HCT116 (cell line): ENCODE measurements around the gene THNSL1. TPM values are rescaled to one million over a fixed set of nuclear protein-coding genes. Genes with fewer than 3 reads are reported as not detected.

Experiments used
- ATAC-seq: fragments of 200-7000 bp; cut with Tn5 transposase; 2 replicates; pipeline ENCODE4 v1.9.1; 2020; ENCODE audit warnings: mild to moderate bottlenecking, moderate library complexity
- BruUV-seq: library from RNA; stranded (reverse); fragments of 400-500 nt; replicated peaks from 2 replicates; lab custom pipeline; 2021; lab: Mats Ljungman, UMichigan
- CTCF ChIA-PET: fragments of 300-600 bp; sonication (Branson Sonifier 250); formaldehyde crosslinking; loops from one replicate; lab custom pipeline; 2021; ENCODE audit warnings: antibody characterized with exemption; lab: Charles Lee
- POLR2A ChIA-PET: fragments of 300-600, 350-600 bp; sonication (Branson Sonifier 250); formaldehyde crosslinking; loops from one replicate; lab custom pipeline; 2021; ENCODE audit warnings: antibody characterized with exemption; lab: Charles Lee
- RAD21 ChIA-PET, 2 experiments: fragments of 300-600 bp; sonication (Branson Sonifier 250); formaldehyde crosslinking; loops; one replicate each; lab custom pipeline; 2023; ENCODE audit warnings: low total read pairs in 2 of 2; ENCODE audit not compliant: uncharacterized antibody in 2 of 2, unreplicated experiment in 2 of 2, low non-redundant PET in 1 of 2; lab: Charles Lee
- DNase-seq: peaks from one replicate; pipeline ENCODE4 v3.0.0-alpha.2; 2010; ENCODE audit warnings: low read depth, low spot score
- H2AFZ ChIP-seq: fragments of 200-600 bp; shearing (Covaris generic), sonication (generic); 2 replicates; pipeline ENCODE4 v1.6.1; 2017; ENCODE audit warnings: low read depth, mixed run types, mixed read lengths, antibody characterized with exemption, low read length; ENCODE audit not compliant: poor library complexity, severe bottlenecking
- H3K27ac ChIP-seq: 2 replicates; pipeline ENCODE4 v1.5.1; 2012; ENCODE audit warnings: low read depth, low read length
- H3K27me3 ChIP-seq: fragments of 200-600 bp; sonication (generic); 2 replicates; pipeline ENCODE4 v1.6.1; 2016; ENCODE audit warnings: mixed run types, low read length, mixed read lengths; ENCODE audit not compliant: insufficient read depth
- H3K36me3 ChIP-seq, 2 experiments: fragments of 200-500 bp in 1 of 2; fragments of 200-600 bp in 1 of 2; sonication (Bioruptor generic) in 1 of 2; sonication (generic) in 1 of 2; 2 replicates each; pipeline versions ENCODE4 v1.5.1 to v1.6.1; 2014 to 2016; ENCODE audit warnings: low read length in 2 of 2, inconsistent platforms in 1 of 2, mixed read lengths in 1 of 2, mixed run types in 1 of 2; ENCODE audit not compliant: insufficient read depth in 2 of 2, control insufficient read depth in 1 of 2
- H3K4me1 ChIP-seq, 2 experiments: fragments of 200-600 bp in 1 of 2; sonication (generic) in 1 of 2; 2 replicates each; pipeline versions ENCODE4 v1.5.1 to v1.6.1; 2012 to 2017; ENCODE audit warnings: low read length in 2 of 2, inconsistent platforms in 1 of 2, mild to moderate bottlenecking in 1 of 2, mixed read lengths in 1 of 2, mixed run types in 1 of 2, moderate library complexity in 1 of 2; ENCODE audit not compliant: insufficient read depth in 2 of 2, control insufficient read depth in 1 of 2
- H3K4me2 ChIP-seq: fragments of 200-600 bp; sonication (generic); 2 replicates; pipeline ENCODE4 v1.6.1; 2017; ENCODE audit warnings: mixed run types, low read length, mixed read lengths
- H3K4me3 ChIP-seq, 2 experiments: fragments of 200-600 bp in 1 of 2; sonication (generic) in 1 of 2; replicated peaks in 1 of 2; 2 replicates each; pipeline ENCODE4 v1.5.1; 2011 to 2016; ENCODE audit warnings: low read length in 2 of 2, control low read depth in 1 of 2, low read depth in 1 of 2, mild to moderate bottlenecking in 1 of 2, mixed read lengths in 1 of 2, mixed run types in 1 of 2
- H3K79me2 ChIP-seq: fragments of 200-600 bp; sonication (generic); 2 replicates; pipeline ENCODE4 v1.6.1; 2017; ENCODE audit warnings: mild to moderate bottlenecking, mixed run types, low read length, moderate library complexity, mixed read lengths; ENCODE audit not compliant: insufficient read depth
- H3K9ac ChIP-seq: fragments of 200-600 bp; sonication (generic); 2 replicates; pipeline ENCODE4 v1.6.1; 2016; ENCODE audit warnings: low read length, mixed read lengths
- H3K9me2 ChIP-seq: fragments of 200-600 bp; sonication (generic), shearing (Covaris generic); 2 replicates; pipeline ENCODE4 v1.6.1; 2017; ENCODE audit warnings: mixed run types, mild to moderate bottlenecking, moderate library complexity; ENCODE audit not compliant: insufficient read depth
- H3K9me3 ChIP-seq, 2 experiments: fragments of 200-500 bp in 1 of 2; fragments of 200-600 bp in 1 of 2; sonication (Bioruptor generic) in 1 of 2; sonication (generic) in 1 of 2; 2 replicates each; pipeline ENCODE4 v1.6.1; 2014 to 2017; ENCODE audit warnings: low read length in 2 of 2, mixed read lengths in 2 of 2, inconsistent platforms in 1 of 2, low read depth in 1 of 2, mild to moderate bottlenecking in 1 of 2, mixed run types in 1 of 2, moderate library complexity in 1 of 2; ENCODE audit not compliant: control insufficient read depth in 1 of 2, insufficient read depth in 1 of 2
- H4K20me1 ChIP-seq: fragments of 200-600 bp; sonication (generic), shearing (Covaris generic); 2 replicates; pipeline ENCODE4 v1.6.1; 2017; ENCODE audit warnings: mixed run types, mild to moderate bottlenecking, moderate library complexity; ENCODE audit not compliant: insufficient read depth
- CTCF ChIP-seq, 3 experiments: fragments of 200-600 bp in 1 of 3; sonication (generic) in 1 of 3; IDR thresholded peaks in 2 of 3; conservative IDR thresholded peaks in 1 of 3; 2 replicates each; pipeline ENCODE4 v1.5.1; 2012 to 2017; ENCODE audit warnings: low read depth in 2 of 3, low read length in 2 of 3, antibody characterized with exemption in 1 of 3, borderline replicate concordance in 1 of 3, control low read depth in 1 of 3, mild to moderate bottlenecking in 1 of 3, mixed read lengths in 1 of 3, mixed run types in 1 of 3, moderate library complexity in 1 of 3; ENCODE audit not compliant: insufficient read depth in 1 of 3
- EGR1 ChIP-seq: IDR thresholded peaks from 2 replicates; pipeline ENCODE4 v1.6.1; 2012; ENCODE audit warnings: low read depth
- ELF1 ChIP-seq: IDR thresholded peaks from 2 replicates; pipeline ENCODE4 v1.6.1; 2012; ENCODE audit warnings: low read depth, borderline replicate concordance
- EZH2 ChIP-seq: fragments of 200-600 bp; sonication (generic); IDR thresholded peaks from 2 replicates; pipeline ENCODE4 v1.6.1; 2017; ENCODE audit warnings: antibody characterized with exemption, mixed run types
- FOSL1 ChIP-seq: IDR thresholded peaks from 2 replicates; pipeline ENCODE4 v1.6.1; 2012; ENCODE audit warnings: low read depth
- JUND ChIP-seq: IDR thresholded peaks from 2 replicates; pipeline ENCODE4 v1.6.1; 2012
- POLR2A ChIP-seq: IDR thresholded peaks from 2 replicates; pipeline ENCODE4 v1.7.0; 2011; ENCODE audit warnings: borderline replicate concordance; ENCODE audit not compliant: insufficient read depth, insufficient read length; ENCODE audit errors: extremely low read depth
- POLR2AphosphoS5 ChIP-seq: IDR thresholded peaks from 2 replicates; pipeline ENCODE4 v1.6.1; 2011; ENCODE audit warnings: mild to moderate bottlenecking, low read depth, low read length, moderate library complexity
- RAD21 ChIP-seq: IDR thresholded peaks from 2 replicates; pipeline ENCODE4 v1.6.1; 2012; ENCODE audit warnings: low read depth, mild to moderate bottlenecking
- REST ChIP-seq: IDR thresholded peaks from 2 replicates; pipeline ENCODE4 v1.6.1; 2012; ENCODE audit warnings: low read depth
- SRF ChIP-seq: IDR thresholded peaks from 2 replicates; pipeline ENCODE4 v1.6.1; 2012; ENCODE audit warnings: low read depth
- ZBTB33 ChIP-seq: IDR thresholded peaks from 2 replicates; pipeline ENCODE4 v1.6.1; 2011; ENCODE audit warnings: mild to moderate bottlenecking, low read length, moderate library complexity; ENCODE audit not compliant: insufficient replicate concordance; ENCODE audit errors: extremely low read depth
- ZFX ChIP-seq: fragments of 450-650 bp; IDR thresholded peaks from 2 replicates; pipeline ENCODE4 v1.6.1; 2017
- ZNF274 ChIP-seq: fragments of 200-500 bp; sonication (Bioruptor generic); IDR thresholded peaks from 2 replicates; pipeline ENCODE4 v1.6.1; 2014; ENCODE audit warnings: mild to moderate bottlenecking, low read depth, low read length, inconsistent platforms
- intact Hi-C: fragments of 100-400 bp; cut with micrococcal nuclease; formaldehyde crosslinking; loops from 2 replicates; pipeline ENCODE4 v1.10.0; 2022
- total RNA-seq: library from RNA; stranded (reverse); gene quantifications from one replicate; pipeline ENCODE4 v1.2.1, GENCODE V29; 2021; ENCODE audit not compliant: unreplicated experiment

Gene THNSL1
- total RNA-seq, 1 experiment from 2014 or later: 7.7 TPM

- TF ChIP-seq REST (no peak), ELF1 (no peak), JUND (no peak), EZH2 (no peak), FOSL1 (no peak), POLR2AphosphoS5 (no peak), ZNF274 (no peak), POLR2A (no peak)
Observed at GRCh38 chr10:25052012-25052411, 35.6 kb downstream of the THNSL1 start (continued).

- Histone ChIP-seq H3K4me2 (no peak overlapping the region), H3K27me3 (no peaks in the 10 kb centered on the region), H3K27ac (no peak overlapping the region), H3K9me3 (no peaks in the 10 kb centered on the region), H3K4me3 (no peak overlapping the region), H3K4me1 (peaks cover 26 to 28% of the 10 kb centered on the region in 2 experiments), H4K20me1 (no peaks in the 10 kb centered on the region), H2AFZ (no peak overlapping the region), H3K9ac (no peak overlapping the region), H3K36me3 (no peaks in the 10 kb centered on the region), H3K9me2 (no peaks in the 10 kb centered on the region), H3K79me2 (no peaks in the 10 kb centered on the region)
- ChIA-PET POLR2A (interaction anchor here (0.6 kb wide), 1 partner anchor 714 kb away, joined by 3 read pairs; no protein-coding TSS in a partner anchor), CTCF (no interaction called here), RAD21 (no interaction called here)
- DNase-seq: no peak
- ATAC-seq: no peak
- BruUV-seq: no TSS peak
- intact Hi-C loops: no loop called here
- TF ChIP-seq POLR2A (no peak), ZBTB33 (no peak), REST (no peak), ZFX (no peak), SRF (no peak), RAD21 (no peak), CTCF (IDR thresholded peaks at IDR 0.05 in 2 of 3, conservative IDR thresholded peaks at IDR 0.05 in 1 of 3; ENCODE audit: borderline replicate concordance in 1 of 3, insufficient read depth in 1 of 3, low read depth in 2 of 3, low read length in 2 of 3) (no peak), EGR1 (no peak)
Observed at GRCh38 chr10:25056726-25057125, 40.3 kb downstream of the THNSL1 start.
